ENCODE data around the gene SAMD4A.

DNA sequence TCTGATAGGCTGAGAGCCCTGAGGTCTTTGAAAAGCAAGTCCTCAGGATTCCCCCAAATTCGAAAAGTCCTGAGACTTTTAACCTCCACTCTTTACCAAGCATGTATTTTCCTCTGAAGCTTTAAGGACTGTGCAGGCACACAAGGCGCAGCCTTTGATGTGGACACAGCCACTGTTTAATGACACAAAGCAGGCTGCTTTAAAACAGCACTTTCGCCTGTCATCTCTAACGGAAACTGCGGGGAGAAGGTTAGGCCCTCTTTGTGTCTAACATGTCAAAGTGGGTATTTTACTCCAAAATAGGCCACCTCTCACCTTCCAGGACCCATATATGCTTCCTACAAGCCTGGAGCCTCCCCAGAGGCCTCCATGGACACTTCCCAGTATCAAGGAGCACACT lies 176.5 kb downstream of the SAMD4A start:
- no peak for TF ChIP-seq EZH2 (IDR thresholded peaks at IDR 0.05)
- TF ChIP-seq POLR2AphosphoS5 (IDR thresholded peaks at IDR 0.05; ENCODE audit: borderline replicate concordance, low read depth, low read length): no peak
